Measurements from ENCODE around the gene TRIM46.
A peak's percentile ranks its signal among the peaks of the same experiment; 100 is the strongest.

TRIM46 gene

DNA sequence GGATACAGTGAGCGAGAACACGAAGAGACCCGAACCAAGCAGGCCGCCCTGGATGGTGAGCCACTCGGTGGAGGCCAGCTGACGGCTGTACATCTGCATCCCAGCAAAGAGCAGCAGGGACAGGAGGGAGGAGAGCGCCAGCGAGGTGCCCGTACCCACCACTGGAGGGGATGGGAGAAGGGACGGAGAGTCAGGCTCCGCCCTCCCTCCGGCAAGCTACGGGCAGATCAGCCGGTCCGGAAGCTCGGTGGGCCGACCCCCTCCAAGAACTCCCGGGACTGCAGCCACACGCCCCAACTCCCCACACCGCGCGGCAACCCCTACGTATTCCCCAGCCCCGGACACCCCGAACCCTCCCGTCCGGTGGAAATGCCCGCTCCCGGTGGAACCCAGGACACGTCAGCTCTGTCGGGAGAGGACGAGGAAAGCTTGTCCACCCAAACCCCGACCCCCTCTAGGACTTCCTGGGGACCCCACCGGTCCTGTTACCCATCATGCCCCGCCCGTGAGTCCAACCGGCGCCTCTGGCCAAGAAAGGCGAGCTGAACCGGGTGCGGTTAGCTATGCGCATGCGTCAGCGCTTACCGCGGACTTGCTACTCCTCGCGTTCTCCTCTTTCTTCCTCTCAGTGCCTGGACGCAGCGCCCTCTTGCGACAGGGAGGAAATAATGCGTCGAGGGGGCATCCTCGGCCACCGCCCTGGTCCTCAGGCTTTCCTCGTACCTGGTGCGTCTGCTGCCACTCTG, 744 bp upstream of the TRIM46 start, which contains the start of gene KRTCAP2:
TSS of gene KRTCAP2 (minus strand) at position 573 of the 746 bp plus-strand sequence. CDS start at position 493, 80 bp downstream.
- no peaks in the 10 kb centered on the region for H3K9me3 ChIP-seq (ENCODE audit: severe bottlenecking)
- H3K4me3 ChIP-seq (ENCODE audit: severe bottlenecking): peak within 1 kb of the TSS; percentile 69
- DNase-seq (ENCODE audit: low spot score) (peak; percentile 94), ATAC-seq (ENCODE audit: low read depth) (peak; percentile 68)
- H3K27me3 ChIP-seq (ENCODE audit: insufficient read depth, poor library complexity, severe bottlenecking): no peaks in the 10 kb centered on the region
- H3K36me3 ChIP-seq (ENCODE audit: low read depth): peaks cover 32% of the 10 kb centered on the region
- H3K4me1 ChIP-seq (ENCODE audit: insufficient read depth, poor library complexity, severe bottlenecking): no peaks in the 10 kb centered on the region
- TF ChIP-seq, protein P1, sequence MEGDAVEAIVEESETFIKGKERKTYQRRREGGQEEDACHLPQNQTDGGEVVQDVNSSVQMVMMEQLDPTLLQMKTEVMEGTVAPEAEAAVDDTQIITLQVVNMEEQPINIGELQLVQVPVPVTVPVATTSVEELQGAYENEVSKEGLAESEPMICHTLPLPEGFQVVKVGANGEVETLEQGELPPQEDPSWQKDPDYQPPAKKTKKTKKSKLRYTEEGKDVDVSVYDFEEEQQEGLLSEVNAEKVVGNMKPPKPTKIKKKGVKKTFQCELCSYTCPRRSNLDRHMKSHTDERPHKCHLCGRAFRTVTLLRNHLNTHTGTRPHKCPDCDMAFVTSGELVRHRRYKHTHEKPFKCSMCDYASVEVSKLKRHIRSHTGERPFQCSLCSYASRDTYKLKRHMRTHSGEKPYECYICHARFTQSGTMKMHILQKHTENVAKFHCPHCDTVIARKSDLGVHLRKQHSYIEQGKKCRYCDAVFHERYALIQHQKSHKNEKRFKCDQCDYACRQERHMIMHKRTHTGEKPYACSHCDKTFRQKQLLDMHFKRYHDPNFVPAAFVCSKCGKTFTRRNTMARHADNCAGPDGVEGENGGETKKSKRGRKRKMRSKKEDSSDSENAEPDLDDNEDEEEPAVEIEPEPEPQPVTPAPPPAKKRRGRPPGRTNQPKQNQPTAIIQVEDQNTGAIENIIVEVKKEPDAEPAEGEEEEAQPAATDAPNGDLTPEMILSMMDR (IDR thresholded peaks at IDR 0.05; ENCODE audit: poor library complexity, severe bottlenecking): peak; percentile 97
- H3K27ac ChIP-seq (ENCODE audit: poor library complexity, severe bottlenecking): peak within 1 kb of the TSS; percentile 61

DNA sequence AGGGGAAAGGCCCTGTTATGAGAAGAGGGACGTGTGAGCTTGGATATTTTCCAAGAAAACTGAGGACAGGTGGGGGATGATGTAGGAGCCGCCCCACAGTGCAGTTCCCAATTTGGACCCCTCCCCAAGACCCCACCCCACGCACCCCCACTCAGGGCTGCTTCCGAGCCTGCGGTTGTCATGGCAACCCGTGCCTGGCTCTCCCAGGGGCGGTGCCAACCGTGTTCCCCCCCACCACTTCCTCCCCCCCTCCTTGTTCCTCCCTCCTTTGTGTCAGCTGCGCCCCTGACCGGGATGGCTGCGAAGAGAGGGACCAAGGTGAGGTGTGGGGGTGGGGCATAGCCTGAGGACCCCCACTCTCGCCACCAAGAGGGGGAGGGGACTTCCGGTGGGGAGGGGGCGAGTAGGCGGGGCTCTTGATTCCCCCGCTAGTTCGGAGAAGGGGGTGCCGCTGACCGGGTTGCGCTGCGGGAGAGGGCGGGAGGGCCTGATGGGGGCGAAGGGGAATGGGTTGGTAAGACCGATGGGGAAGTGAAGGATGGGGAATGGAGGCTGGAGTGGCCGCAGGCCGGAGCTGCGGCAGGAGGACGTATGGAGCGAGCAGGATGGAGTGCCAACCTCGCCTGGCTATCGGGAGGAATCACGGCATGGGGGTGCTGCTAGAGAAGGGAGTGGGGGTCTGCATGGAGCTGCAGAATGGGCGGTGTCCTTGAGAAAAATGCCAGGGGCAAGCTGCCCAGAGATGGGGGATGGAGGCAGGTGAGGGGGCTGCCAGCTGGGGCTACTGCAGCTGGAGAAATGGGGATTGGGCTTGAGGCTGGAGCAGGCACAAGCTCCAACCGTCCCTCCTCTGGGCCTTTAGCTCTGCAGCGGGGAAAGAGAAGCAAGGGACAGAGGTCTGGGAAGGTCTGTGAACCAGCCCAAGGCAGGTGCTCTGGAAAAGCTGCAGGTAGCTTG, 953 bp downstream of the TRIM46 start:
- Histone ChIP-seq H3K36me3 (ENCODE audit: low read depth) (peaks cover 34% of the 10 kb centered on the region), H3K27ac (ENCODE audit: poor library complexity, severe bottlenecking) (peak overlapping the region; percentile 61), H3K27me3 (ENCODE audit: insufficient read depth, poor library complexity, severe bottlenecking) (no peaks in the 10 kb centered on the region), H3K4me1 (ENCODE audit: insufficient read depth, poor library complexity, severe bottlenecking) (no peaks in the 10 kb centered on the region), H3K9me3 (ENCODE audit: severe bottlenecking) (no peaks in the 10 kb centered on the region), H3K4me3 (ENCODE audit: severe bottlenecking) (peak overlapping the region; percentile 69)
- no peak for ATAC-seq (ENCODE audit: low read depth)
- no peak for DNase-seq (ENCODE audit: low spot score)
- TF ChIP-seq, protein P1 (IDR thresholded peaks at IDR 0.05; ENCODE audit: poor library complexity, severe bottlenecking): no peak

DNA sequence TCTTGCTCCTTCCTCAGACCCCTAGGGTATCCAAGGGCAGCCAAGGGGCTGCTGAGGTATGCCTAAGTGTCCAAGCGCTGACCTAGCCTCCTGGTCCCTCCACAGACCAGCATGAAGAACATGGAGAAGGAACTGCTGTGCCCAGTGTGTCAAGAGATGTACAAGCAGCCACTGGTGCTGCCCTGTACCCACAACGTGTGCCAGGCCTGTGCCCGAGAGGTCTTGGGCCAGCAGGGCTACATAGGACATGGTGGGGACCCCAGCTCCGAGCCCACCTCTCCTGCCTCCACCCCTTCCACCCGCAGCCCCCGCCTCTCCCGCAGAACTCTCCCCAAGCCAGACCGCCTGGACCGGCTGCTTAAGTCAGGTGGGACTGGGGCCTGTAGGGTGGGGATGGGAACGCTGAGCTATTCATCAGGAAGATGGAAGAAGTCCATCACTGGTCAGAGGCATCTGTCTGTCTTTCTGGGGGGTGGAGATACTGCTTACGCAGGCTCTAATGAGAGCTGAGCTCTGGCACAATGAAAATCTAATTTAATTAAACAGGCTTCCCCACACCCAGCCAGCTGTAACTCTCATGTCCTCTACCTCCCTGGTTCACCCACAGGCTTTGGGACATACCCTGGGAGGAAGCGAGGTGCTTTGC, 1.8 kb downstream of the TRIM46 start:
- no peak for ATAC-seq (ENCODE audit: low read depth)
- H3K4me3 ChIP-seq (ENCODE audit: severe bottlenecking): no peak overlapping the region

DNA sequence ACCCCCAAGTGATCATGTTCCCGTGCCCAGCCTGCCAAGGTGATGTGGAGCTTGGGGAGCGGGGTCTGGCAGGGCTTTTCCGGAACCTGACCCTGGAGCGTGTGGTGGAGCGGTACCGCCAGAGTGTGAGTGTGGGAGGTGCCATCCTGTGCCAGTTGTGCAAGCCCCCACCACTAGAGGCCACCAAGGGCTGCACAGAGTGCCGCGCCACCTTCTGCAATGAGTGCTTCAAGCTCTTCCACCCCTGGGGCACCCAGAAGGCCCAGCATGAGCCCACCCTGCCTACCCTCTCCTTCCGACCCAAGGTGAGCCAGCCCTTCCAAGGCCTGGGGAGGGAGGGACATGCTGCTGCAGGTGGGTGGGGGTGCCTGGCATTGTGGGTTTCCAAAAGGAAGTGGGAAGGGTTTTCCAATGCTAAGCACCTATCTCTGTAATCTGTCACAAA, 2.3 kb downstream of the TRIM46 start:
- Histone ChIP-seq H3K27me3 (ENCODE audit: insufficient read depth, poor library complexity, severe bottlenecking) (no peaks in the 10 kb centered on the region), H3K4me1 (ENCODE audit: insufficient read depth, poor library complexity, severe bottlenecking) (no peaks in the 10 kb centered on the region), H3K36me3 (ENCODE audit: low read depth) (peaks cover 43% of the 10 kb centered on the region), H3K27ac (ENCODE audit: poor library complexity, severe bottlenecking) (no peak overlapping the region), H3K9me3 (ENCODE audit: severe bottlenecking) (no peaks in the 10 kb centered on the region), H3K4me3 (ENCODE audit: severe bottlenecking) (no peak overlapping the region)
- ATAC-seq (ENCODE audit: low read depth) (no peak), DNase-seq (ENCODE audit: low spot score) (no peak)
- TF ChIP-seq, protein P1 (IDR thresholded peaks at IDR 0.05; ENCODE audit: poor library complexity, severe bottlenecking): no peak

More for the DNA sequence above, 1.8 kb downstream of the TRIM46 start:
- H3K27me3 ChIP-seq (ENCODE audit: insufficient read depth, poor library complexity, severe bottlenecking): no peaks in the 10 kb centered on the region
- H3K27ac ChIP-seq (ENCODE audit: poor library complexity, severe bottlenecking): peak overlapping the region; percentile 61
- TF ChIP-seq, protein P1 (IDR thresholded peaks at IDR 0.05; ENCODE audit: poor library complexity, severe bottlenecking): no peak
- H3K9me3 ChIP-seq (ENCODE audit: severe bottlenecking): no peaks in the 10 kb centered on the region
- peaks cover 39% of the 10 kb centered on the region for H3K36me3 ChIP-seq (ENCODE audit: low read depth)
- no peak for DNase-seq (ENCODE audit: low spot score)
- H3K4me1 ChIP-seq (ENCODE audit: insufficient read depth, poor library complexity, severe bottlenecking): no peaks in the 10 kb centered on the region
